ENCODE data around the gene POLR2A. TPM values are rescaled to one million over a fixed set of nuclear protein-coding genes. Genes with fewer than 3 reads are reported as not detected.
A peak's percentile ranks its signal among the peaks of the same experiment; 100 is the strongest.

POLR2A gene
- total RNA-seq, 1 donor from 2014 or later, result 151 TPM

- H3K4me1 Mint-ChIP-seq (ENCODE audit: low read depth, unreplicated experiment), result peaks cover 41% of the 10 kb centered on the region
- H4K20me1 ChIP-seq (ENCODE audit: insufficient read depth, low read length), result peaks cover 52% of the 10 kb centered on the region
- FAIRE-seq, result no peak
These were observed 5.6 kb upstream of the POLR2A start for GRCh38 chr17:7478276-7479212.

GRCh38 chr17:7479213-7480088 is 4.7 kb upstream of the POLR2A start, which contains the start of gene ZBTB4:
TSS of gene ZBTB4 (minus strand) at chr17:7479631. CDS start at chr17:7466801, 12,830 bp downstream.
- no peaks in the 10 kb centered on the region for H3K9me3 ChIP-seq (ENCODE audit: insufficient read depth, low read depth, low read length)
- peak; percentile 44 for DNase-seq (ENCODE audit: low read depth)
- no peaks in the 10 kb centered on the region for H3K27me3 ChIP-seq (ENCODE audit: insufficient read depth, low read length)
- no peaks in the 10 kb centered on the region for H3K36me3 ChIP-seq (ENCODE audit: insufficient read depth, low read length)
- Mint-ChIP-seq H3K27me3 (ENCODE audit: low read depth, unreplicated experiment) (no peaks in the 10 kb centered on the region), H3K9me3 (ENCODE audit: unreplicated experiment) (no peaks in the 10 kb centered on the region), H3K4me3 (ENCODE audit: unreplicated experiment) (peak within 1 kb of the TSS; percentile 97), H3K36me3 (ENCODE audit: low read depth, unreplicated experiment) (peaks cover 3% of the 10 kb centered on the region), H3K4me1 (ENCODE audit: low read depth, unreplicated experiment) (peaks cover 41% of the 10 kb centered on the region), H3K27ac (ENCODE audit: unreplicated experiment) (peak within 1 kb of the TSS; percentile 93)
- peaks cover 44% of the 10 kb centered on the region for H3K4me1 ChIP-seq (ENCODE audit: insufficient read depth, low read length)
- H3K9ac ChIP-seq (ENCODE audit: low read length), result peak within 1 kb of the TSS; percentile 93
- peaks cover 56% of the 10 kb centered on the region for H3K79me2 ChIP-seq (ENCODE audit: insufficient read depth, low read length)
- peak within 1 kb of the TSS; percentile 78 for H3K27ac ChIP-seq (ENCODE audit: low read depth, low read length)
- no peak for TF ChIP-seq EZH2 (IDR thresholded peaks at IDR 0.05; ENCODE audit: insufficient read depth, low read length)
- TF ChIP-seq CTCF (IDR thresholded peaks at IDR 0.05; ENCODE audit: insufficient read depth, low read depth, low read length), result no peak
- peak within 1 kb of the TSS; percentile 96 for H3K4me2 ChIP-seq (ENCODE audit: low read length)
- FAIRE-seq, result no peak
- H2AFZ ChIP-seq (ENCODE audit: low read depth, low read length), result peak within 1 kb of the TSS; percentile 93
- H3K4me3 ChIP-seq (ENCODE audit: insufficient read depth, low read depth, low read length), result peak within 1 kb of the TSS; percentile 69
- peaks cover 43% of the 10 kb centered on the region for H4K20me1 ChIP-seq (ENCODE audit: insufficient read depth, low read length)

More at GRCh38 chr17:7478276-7479212, 5.6 kb upstream of the POLR2A start:
- peak overlapping the region; percentile 97 for H3K4me3 Mint-ChIP-seq (ENCODE audit: unreplicated experiment)
- Histone ChIP-seq H3K4me3 (ENCODE audit: insufficient read depth, low read depth, low read length) (peak overlapping the region; percentile 69), H3K27ac (ENCODE audit: low read depth, low read length) (peak overlapping the region; percentile 67), H3K79me2 (ENCODE audit: insufficient read depth, low read length) (peaks cover 65% of the 10 kb centered on the region), H3K4me2 (ENCODE audit: low read length) (peak overlapping the region; percentile 94), H3K27me3 (ENCODE audit: insufficient read depth, low read length) (no peaks in the 10 kb centered on the region), H3K9me3 (ENCODE audit: insufficient read depth, low read depth, low read length) (no peaks in the 10 kb centered on the region), H3K9ac (ENCODE audit: low read length) (peak overlapping the region; percentile 93), H3K4me1 (ENCODE audit: insufficient read depth, low read length) (peaks cover 44% of the 10 kb centered on the region), H2AFZ (ENCODE audit: low read depth, low read length) (peak overlapping the region; percentile 51), H3K36me3 (ENCODE audit: insufficient read depth, low read length) (no peaks in the 10 kb centered on the region)
- no peaks in the 10 kb centered on the region for H3K9me3 Mint-ChIP-seq (ENCODE audit: unreplicated experiment)
- no peak for TF ChIP-seq CTCF (IDR thresholded peaks at IDR 0.05; ENCODE audit: insufficient read depth, low read depth, low read length)
- TF ChIP-seq EZH2 (IDR thresholded peaks at IDR 0.05; ENCODE audit: insufficient read depth, low read length), result no peak
- no peaks in the 10 kb centered on the region for H3K27me3 Mint-ChIP-seq (ENCODE audit: low read depth, unreplicated experiment)
- H3K27ac Mint-ChIP-seq (ENCODE audit: unreplicated experiment), result peak overlapping the region; percentile 92
- peaks cover 3% of the 10 kb centered on the region for H3K36me3 Mint-ChIP-seq (ENCODE audit: low read depth, unreplicated experiment)
- peak; percentile 8 for DNase-seq (ENCODE audit: low read depth)

All from astrocyte (in vitro differentiated cells and primary cell).